Immature natural killer cell (primary cell): ENCODE data around the gene PTPRZ1. TPM values are rescaled to one million over a fixed set of nuclear protein-coding genes. Genes with fewer than 3 reads are reported as not detected.

Experiments
- DNase-seq, 3 donors: peaks; one replicate each; pipeline ENCODE4 v3.0.0; 2022; ENCODE audit warnings: mixed read lengths in 1 of 3
- H3K27ac Mint-ChIP-seq, 6 donors: one replicate each; pipeline ENCODE4 v1.8.0; 2020; ENCODE audit warnings: mixed read lengths in 6 of 6, mild to moderate bottlenecking in 5 of 6, inconsistent platforms in 4 of 6, moderate library complexity in 3 of 6
- H3K27me3 Mint-ChIP-seq, 3 donors: one replicate each; pipeline ENCODE4 v1.8.0; 2020 to 2021; ENCODE audit warnings: low read depth in 3 of 3, mild to moderate bottlenecking in 3 of 3, mixed read lengths in 3 of 3, moderate library complexity in 3 of 3, inconsistent platforms in 1 of 3
- H3K36me3 Mint-ChIP-seq, 3 donors: one replicate each; pipeline ENCODE4 v1.8.0; 2020; ENCODE audit warnings: mixed read lengths in 3 of 3, inconsistent platforms in 2 of 3, mild to moderate bottlenecking in 2 of 3
- H3K4me1 Mint-ChIP-seq, 2 donors: one replicate each; pipeline ENCODE4 v1.8.0; 2020; ENCODE audit warnings: inconsistent platforms in 2 of 2, mild to moderate bottlenecking in 2 of 2, mixed read lengths in 2 of 2, moderate library complexity in 1 of 2
- H3K4me3 Mint-ChIP-seq, 5 donors: one replicate each; pipeline ENCODE4 v1.8.0; 2020; ENCODE audit warnings: mild to moderate bottlenecking in 5 of 5, mixed read lengths in 5 of 5, inconsistent platforms in 3 of 5, moderate library complexity in 3 of 5
- H3K9me3 Mint-ChIP-seq, 6 donors: one replicate each; pipeline ENCODE4 v1.8.0; 2020; ENCODE audit warnings: mild to moderate bottlenecking in 6 of 6, mixed read lengths in 6 of 6, inconsistent platforms in 4 of 6, moderate library complexity in 3 of 6
- polyA plus RNA-seq, 3 donors: library from polyadenylated mRNA; unstranded; fragments of 300-500 nt; fragmentation: Illumina TruSeq; gene quantifications; one replicate each; pipeline ENCODE4 v1.2.3, GENCODE V29; 2021

The PTPRZ1 gene
- polyA plus RNA-seq, 3 donors from 2014 or later, result not detected

- peaks cover 0 to 4% (median 4%) of the 10 kb centered on the region in 3 donors for H3K36me3 Mint-ChIP-seq
- peaks cover 0 to 6% of the 10 kb centered on the region in 2 donors for H3K4me1 Mint-ChIP-seq
- H3K4me3 Mint-ChIP-seq, result no peak overlapping the region
- H3K9me3 Mint-ChIP-seq, result peaks cover 0 to 44% (median 10%) of the 10 kb centered on the region in 6 donors
- DNase-seq, result no peak
- H3K27me3 Mint-ChIP-seq, result peaks cover 8 to 24% (median 13%) of the 10 kb centered on the region in 3 donors
- H3K27ac Mint-ChIP-seq, result no peak overlapping the region
Measured at GRCh38 chr7:121875203-121875602, 2.2 kb downstream of the PTPRZ1 start.

GRCh38 chr7:121876656-121877500 lies 3.9 kb downstream of the PTPRZ1 start:
- peaks cover 8 to 24% (median 9%) of the 10 kb centered on the region in 3 donors for H3K27me3 Mint-ChIP-seq
- peaks cover 0 to 37% (median 10%) of the 10 kb centered on the region in 6 donors for H3K9me3 Mint-ChIP-seq
- no peak overlapping the region for H3K4me3 Mint-ChIP-seq
- H3K4me1 Mint-ChIP-seq, result peaks cover 0 to 6% of the 10 kb centered on the region in 2 donors
- no peak overlapping the region for H3K27ac Mint-ChIP-seq
- no peak for DNase-seq
- peaks cover 0 to 4% (median 4%) of the 10 kb centered on the region in 3 donors for H3K36me3 Mint-ChIP-seq

DNA sequence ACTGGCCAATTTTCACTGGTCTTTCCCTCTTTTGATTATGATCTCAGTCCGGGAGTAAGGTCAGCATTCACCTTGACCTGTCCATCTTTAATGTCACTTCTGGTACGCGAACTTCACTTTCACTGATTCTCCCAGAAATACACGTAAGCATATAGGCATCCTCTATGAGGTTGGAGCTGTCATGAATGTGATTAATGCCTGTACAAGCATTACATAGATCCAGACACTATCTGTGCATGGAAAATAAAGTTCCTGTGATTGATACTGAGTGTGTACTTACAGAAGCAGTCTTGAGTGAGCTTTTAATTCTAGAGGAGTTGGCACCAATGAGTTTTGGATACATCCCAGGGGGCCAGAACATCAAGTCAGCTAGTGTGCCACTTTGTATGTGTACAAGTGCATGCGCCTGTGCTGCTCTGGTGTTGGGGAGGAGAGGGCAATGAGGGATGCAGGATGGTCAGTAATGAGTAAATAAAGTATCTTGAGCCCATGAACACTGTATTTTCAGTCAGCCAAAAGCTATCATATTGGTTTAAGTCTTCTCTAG lies 6.0 kb downstream of the PTPRZ1 start:
- Mint-ChIP-seq H3K27ac (no peak overlapping the region), H3K36me3 (no peaks in the 10 kb centered on the region), H3K4me1 (no peaks in the 10 kb centered on the region), H3K9me3 (peaks cover 0 to 19% (median 6%) of the 10 kb centered on the region in 6 donors), H3K4me3 (no peak overlapping the region), H3K27me3 (peaks cover 0 to 11% (median 2%) of the 10 kb centered on the region in 3 donors)
- no peak for DNase-seq

GRCh38 chr7:121879544-121879943 lies 6.6 kb downstream of the PTPRZ1 start:
- Mint-ChIP-seq H3K36me3 (no peaks in the 10 kb centered on the region), H3K27me3 (peaks cover 0 to 7% (median 0%) of the 10 kb centered on the region in 3 donors), H3K9me3 (peaks cover 0 to 14% (median 3%) of the 10 kb centered on the region in 6 donors), H3K27ac (no peak overlapping the region), H3K4me3 (no peak overlapping the region), H3K4me1 (no peaks in the 10 kb centered on the region)
- no peak for DNase-seq

GRCh38 chr7:121882731-121883130 lies 9.8 kb downstream of the PTPRZ1 start:
- Mint-ChIP-seq H3K4me1 (no peaks in the 10 kb centered on the region), H3K36me3 (no peaks in the 10 kb centered on the region), H3K4me3 (no peak overlapping the region), H3K27ac (no peak overlapping the region), H3K9me3 (peaks cover 0 to 5% (median 1%) of the 10 kb centered on the region in 6 donors), H3K27me3 (peaks cover 0 to 1% (median 0%) of the 10 kb centered on the region in 3 donors)
- DNase-seq, result no peak

GRCh38 chr7:121885166-121885920 lies 12.4 kb downstream of the PTPRZ1 start:
- Mint-ChIP-seq H3K9me3 (peaks cover 0 to 5% (median 1%) of the 10 kb centered on the region in 6 donors), H3K4me3 (no peak overlapping the region), H3K36me3 (no peaks in the 10 kb centered on the region), H3K4me1 (no peaks in the 10 kb centered on the region), H3K27ac (no peak overlapping the region), H3K27me3 (peaks cover 0 to 1% (median 0%) of the 10 kb centered on the region in 3 donors)
- no peak for DNase-seq

DNA sequence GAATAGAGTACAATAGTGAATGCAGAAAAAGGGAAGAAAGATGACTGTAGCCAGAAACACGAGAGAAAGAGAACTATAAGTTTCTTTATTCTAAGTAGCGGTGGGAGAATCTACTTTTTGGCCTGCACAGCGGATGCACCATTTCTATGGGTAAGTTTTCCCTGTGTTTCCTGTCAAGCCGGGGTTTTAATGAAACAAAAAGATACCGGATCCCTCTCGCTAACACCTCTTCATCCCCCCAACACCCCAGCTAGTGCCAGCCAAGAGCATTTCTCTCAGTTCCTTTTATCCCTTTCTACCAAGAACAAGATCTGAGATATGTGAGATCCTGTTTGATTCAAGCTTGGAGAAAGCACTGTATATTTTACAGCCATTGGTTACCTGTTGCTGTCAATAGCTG lies 14.7 kb downstream of the PTPRZ1 start:
- H3K4me3 Mint-ChIP-seq, result no peak overlapping the region
- H3K27ac Mint-ChIP-seq, result no peak overlapping the region
- H3K4me1 Mint-ChIP-seq, result no peaks in the 10 kb centered on the region
- no peaks in the 10 kb centered on the region for H3K36me3 Mint-ChIP-seq
- DNase-seq, result no peak
- peaks cover 0 to 1% (median 0%) of the 10 kb centered on the region in 3 donors for H3K27me3 Mint-ChIP-seq
- peaks cover 0 to 3% (median 0%) of the 10 kb centered on the region in 6 donors for H3K9me3 Mint-ChIP-seq

DNA sequence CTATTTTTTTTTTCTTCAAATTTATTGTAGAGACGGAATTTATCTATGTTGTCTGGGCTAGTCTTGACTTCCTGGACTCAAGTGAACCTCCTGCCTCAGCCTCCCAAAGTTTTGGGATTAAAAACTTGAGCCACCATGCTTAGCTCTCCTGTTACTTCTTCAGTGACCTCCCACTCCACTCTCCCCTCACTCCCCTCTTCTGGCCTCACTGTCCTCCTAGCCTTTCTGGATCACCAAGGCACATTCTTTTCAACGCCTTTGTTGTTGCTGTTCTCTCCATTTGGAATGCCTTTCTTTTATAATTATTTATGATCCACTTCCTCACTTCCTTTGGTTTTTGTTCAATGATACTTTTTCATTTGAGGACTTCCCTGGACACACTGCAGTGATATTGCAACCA lies 17.9 kb downstream of the PTPRZ1 start:
- Mint-ChIP-seq H3K4me3 (no peak overlapping the region), H3K27ac (no peak overlapping the region), H3K9me3 (peaks cover 0 to 4% (median 0%) of the 10 kb centered on the region in 6 donors), H3K4me1 (no peaks in the 10 kb centered on the region), H3K36me3 (no peaks in the 10 kb centered on the region), H3K27me3 (peaks cover 0 to 1% (median 0%) of the 10 kb centered on the region in 3 donors)
- DNase-seq, result no peak

DNA sequence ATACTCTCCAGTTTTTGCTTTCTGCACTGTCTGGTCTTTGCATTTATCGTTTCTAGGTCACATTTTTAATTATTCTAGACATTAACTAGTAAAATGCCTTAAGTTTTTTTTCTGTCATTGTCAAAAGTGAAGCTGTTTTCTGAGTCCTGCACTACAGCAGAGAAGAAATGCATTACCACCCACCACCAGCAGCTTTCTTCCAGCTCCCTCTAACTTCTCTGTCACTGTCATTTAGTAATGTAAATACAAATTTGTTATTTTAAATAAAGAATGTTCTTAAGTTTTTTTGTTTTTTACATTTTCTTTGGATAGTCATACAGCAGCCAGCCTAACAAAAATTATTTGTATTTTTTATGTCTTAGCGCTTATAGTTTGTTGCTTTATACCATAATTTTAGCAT lies 18.8 kb downstream of the PTPRZ1 start:
- Mint-ChIP-seq H3K4me1 (no peaks in the 10 kb centered on the region), H3K4me3 (no peak overlapping the region), H3K27ac (no peak overlapping the region), H3K9me3 (peaks cover 0 to 6% (median 1%) of the 10 kb centered on the region in 6 donors), H3K36me3 (no peaks in the 10 kb centered on the region), H3K27me3 (no peaks in the 10 kb centered on the region)
- DNase-seq, result no peak

GRCh38 chr7:121901026-121901425 lies 28.1 kb downstream of the PTPRZ1 start:
- no peaks in the 10 kb centered on the region for H3K4me1 Mint-ChIP-seq
- H3K4me3 Mint-ChIP-seq, result no peak overlapping the region
- peaks cover under 1 to 21% (median 6%) of the 10 kb centered on the region in 6 donors for H3K9me3 Mint-ChIP-seq
- H3K27me3 Mint-ChIP-seq, result peaks cover 0 to 2% (median 0%) of the 10 kb centered on the region in 3 donors
- H3K36me3 Mint-ChIP-seq, result no peaks in the 10 kb centered on the region
- no peak overlapping the region for H3K27ac Mint-ChIP-seq
- DNase-seq, result no peak

GRCh38 chr7:121904120-121904519 lies 31.2 kb downstream of the PTPRZ1 start:
- peaks cover 0 to 16% (median 3%) of the 10 kb centered on the region in 6 donors for H3K9me3 Mint-ChIP-seq
- no peak overlapping the region for H3K4me3 Mint-ChIP-seq
- H3K27ac Mint-ChIP-seq, result no peak overlapping the region
- no peaks in the 10 kb centered on the region for H3K36me3 Mint-ChIP-seq
- no peaks in the 10 kb centered on the region for H3K4me1 Mint-ChIP-seq
- peaks cover 0 to 2% (median 0%) of the 10 kb centered on the region in 3 donors for H3K27me3 Mint-ChIP-seq
- no peak for DNase-seq

DNA sequence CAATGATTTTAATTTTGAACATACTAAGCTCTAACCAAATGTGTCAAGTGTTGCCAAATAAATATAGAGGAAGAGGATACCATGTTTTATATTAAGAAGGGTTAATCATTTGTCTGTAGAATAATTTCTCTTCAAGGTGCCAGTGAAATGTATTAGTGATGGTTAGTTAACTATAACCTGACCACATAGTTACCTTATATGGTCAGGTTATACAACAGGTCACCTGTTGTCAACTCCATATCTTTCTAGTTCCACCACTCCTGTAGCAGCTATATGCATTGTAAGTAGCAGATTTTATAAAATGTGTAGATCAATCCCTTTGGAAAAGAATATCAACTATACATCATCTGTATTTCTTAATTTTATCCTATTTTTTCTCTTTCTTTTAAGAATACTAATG lies 35.1 kb downstream of the PTPRZ1 start:
- Mint-ChIP-seq H3K4me1 (no peaks in the 10 kb centered on the region), H3K27ac (no peak overlapping the region), H3K9me3 (peaks cover 2 to 9% (median 3%) of the 10 kb centered on the region in 6 donors), H3K4me3 (no peak overlapping the region), H3K36me3 (no peaks in the 10 kb centered on the region), H3K27me3 (peaks cover 0 to 1% (median 1%) of the 10 kb centered on the region in 3 donors)
- no peak for DNase-seq

DNA sequence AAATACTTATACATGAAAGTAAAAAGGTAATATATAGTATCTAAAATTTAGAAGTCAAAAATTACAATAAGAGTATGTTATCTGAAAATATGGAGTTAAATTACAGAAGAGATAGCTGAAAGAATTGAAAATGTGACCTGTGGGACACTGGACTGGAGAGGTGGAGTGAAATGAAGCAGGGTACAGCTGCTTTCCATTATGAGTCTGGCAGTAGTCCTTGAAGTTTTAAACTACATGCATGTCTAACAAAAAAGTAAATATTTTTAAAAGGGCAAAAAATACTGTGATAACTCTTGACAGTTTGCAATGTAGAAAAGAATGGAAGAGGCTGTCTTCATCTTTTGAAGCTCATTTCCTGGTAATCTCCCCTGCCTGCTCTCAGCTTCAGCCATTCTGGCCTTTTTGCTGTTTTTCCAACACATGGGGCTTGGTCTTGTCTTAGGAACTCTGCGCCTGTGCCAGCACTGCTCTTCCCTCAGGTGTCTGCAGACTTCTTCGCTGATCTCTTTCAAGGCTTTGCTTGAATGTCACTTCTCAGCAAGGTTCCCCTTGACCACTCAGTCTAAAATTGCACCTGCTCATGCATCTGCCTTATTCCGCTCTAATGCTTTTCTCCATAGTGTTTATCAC lies 36.9 kb downstream of the PTPRZ1 start:
- Mint-ChIP-seq H3K27ac (no peak overlapping the region), H3K36me3 (no peaks in the 10 kb centered on the region), H3K4me3 (no peak overlapping the region), H3K4me1 (no peaks in the 10 kb centered on the region), H3K9me3 (peaks cover 0 to 11% (median 3%) of the 10 kb centered on the region in 6 donors), H3K27me3 (peaks cover 0 to 1% (median 1%) of the 10 kb centered on the region in 3 donors)
- no peak for DNase-seq
